Skeletal muscle tissue (tissue), 4 donors: ENCODE data around the gene E2F2. TPM values are rescaled to one million over a fixed set of nuclear protein-coding genes. Genes with fewer than 3 reads are reported as not detected.
A peak's percentile ranks its signal among the peaks of the same experiment; 100 is the strongest.

Experiments
- H3K27ac ChIP-seq: one replicate; pipeline ENCODE4 v1.7.0; 2013; ENCODE audit warnings: mild to moderate bottlenecking, low read depth, low read length, inconsistent platforms
- H3K27me3 ChIP-seq, 3 donors: one replicate each; pipeline ENCODE4 v1.7.0; 2013; ENCODE audit warnings: low read length in 3 of 3; ENCODE audit not compliant: control insufficient read depth in 3 of 3, insufficient read depth in 3 of 3
- H3K36me3 ChIP-seq, 3 donors: one replicate each; pipeline ENCODE4 v1.7.0; 2013; ENCODE audit warnings: low read length in 3 of 3; ENCODE audit not compliant: control insufficient read depth in 3 of 3, insufficient read depth in 3 of 3
- H3K4me1 ChIP-seq, 3 donors: one replicate each; pipeline ENCODE4 v1.7.0; 2013; ENCODE audit warnings: low read length in 3 of 3, mild to moderate bottlenecking in 3 of 3; ENCODE audit not compliant: control insufficient read depth in 3 of 3, insufficient read depth in 3 of 3
- H3K4me3 ChIP-seq, 3 donors: one replicate each; pipeline ENCODE4 v1.7.0; 2013; ENCODE audit warnings: low read length in 3 of 3
- H3K9ac ChIP-seq, 3 donors: one replicate each; pipeline ENCODE4 v1.7.0; 2013; ENCODE audit warnings: low read length in 3 of 3, mild to moderate bottlenecking in 3 of 3, moderate library complexity in 2 of 3, low read depth in 1 of 3
- H3K9me3 ChIP-seq, 3 donors: one replicate each; pipeline ENCODE4 v1.7.0; 2013; ENCODE audit warnings: low read length in 3 of 3; ENCODE audit not compliant: control insufficient read depth in 3 of 3
- total RNA-seq: library from RNA; depleted of rRNA; stranded (reverse); fragments of >200 nt; gene quantifications from one replicate; pipeline ENCODE4 v1.2.3, GENCODE V29; 2014
- donor health status: Osteomylitis.

The E2F2 gene
- total RNA-seq, 1 donor from 2014 or later, result 5.7 TPM

DNA sequence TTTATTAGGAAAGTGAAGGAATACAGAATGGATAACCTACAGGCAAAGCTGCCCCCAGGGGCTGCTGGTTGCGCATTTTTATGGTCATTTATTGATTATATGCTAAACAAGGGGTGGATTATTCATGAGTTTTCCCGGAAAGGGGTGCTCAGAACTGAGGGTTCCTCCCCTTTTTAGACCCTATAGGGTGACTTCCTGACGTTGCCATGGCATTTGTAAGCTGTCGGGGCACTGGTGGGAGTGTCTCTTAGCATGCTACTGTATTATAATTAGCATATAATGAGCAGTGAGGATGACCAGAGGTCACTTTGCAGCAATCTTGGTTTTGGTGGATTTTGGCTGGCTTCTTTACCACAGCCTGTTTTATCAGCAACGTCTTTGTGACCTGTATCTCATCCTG lies 41.2 kb downstream of the E2F2 start:
- H3K4me1 ChIP-seq, result peaks cover under 1 to 12% (median 6%) of the 10 kb centered on the region in 3 donors
- no peaks in the 10 kb centered on the region for H3K27me3 ChIP-seq
- no peak overlapping the region for H3K27ac ChIP-seq
- H3K36me3 ChIP-seq, result no peaks in the 10 kb centered on the region
- no peaks in the 10 kb centered on the region for H3K9me3 ChIP-seq
- no peak overlapping the region for H3K4me3 ChIP-seq
- no peak overlapping the region for H3K9ac ChIP-seq

DNA sequence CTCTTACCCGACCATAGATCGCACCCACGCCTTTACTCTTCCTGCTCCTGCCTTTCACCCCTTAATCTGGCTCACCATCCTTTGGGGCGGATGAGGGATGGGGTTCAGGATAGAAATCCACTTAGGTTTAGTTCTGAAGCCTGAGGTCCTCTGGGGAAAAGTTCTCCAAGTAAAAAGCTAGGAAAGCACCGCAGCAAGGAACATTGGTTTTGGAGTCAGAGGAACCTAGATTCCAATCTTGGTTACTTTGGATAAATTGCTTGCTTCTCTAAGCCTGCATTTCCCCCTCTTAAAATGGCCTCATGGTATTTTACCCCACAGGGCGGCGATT lies 46.1 kb downstream of the E2F2 start:
- H3K36me3 ChIP-seq, result no peaks in the 10 kb centered on the region
- peak overlapping the region; percentile 46 to 76 (median 76) for H3K4me3 ChIP-seq
- H3K27me3 ChIP-seq, result no peaks in the 10 kb centered on the region
- no peaks in the 10 kb centered on the region for H3K9me3 ChIP-seq
- peaks cover 38 to 44% (median 39%) of the 10 kb centered on the region in 3 donors for H3K4me1 ChIP-seq
- H3K27ac ChIP-seq, result peak overlapping the region; percentile 65
- H3K9ac ChIP-seq, result peak overlapping the region in 2 of 3 donors; percentile 30 to 45

DNA sequence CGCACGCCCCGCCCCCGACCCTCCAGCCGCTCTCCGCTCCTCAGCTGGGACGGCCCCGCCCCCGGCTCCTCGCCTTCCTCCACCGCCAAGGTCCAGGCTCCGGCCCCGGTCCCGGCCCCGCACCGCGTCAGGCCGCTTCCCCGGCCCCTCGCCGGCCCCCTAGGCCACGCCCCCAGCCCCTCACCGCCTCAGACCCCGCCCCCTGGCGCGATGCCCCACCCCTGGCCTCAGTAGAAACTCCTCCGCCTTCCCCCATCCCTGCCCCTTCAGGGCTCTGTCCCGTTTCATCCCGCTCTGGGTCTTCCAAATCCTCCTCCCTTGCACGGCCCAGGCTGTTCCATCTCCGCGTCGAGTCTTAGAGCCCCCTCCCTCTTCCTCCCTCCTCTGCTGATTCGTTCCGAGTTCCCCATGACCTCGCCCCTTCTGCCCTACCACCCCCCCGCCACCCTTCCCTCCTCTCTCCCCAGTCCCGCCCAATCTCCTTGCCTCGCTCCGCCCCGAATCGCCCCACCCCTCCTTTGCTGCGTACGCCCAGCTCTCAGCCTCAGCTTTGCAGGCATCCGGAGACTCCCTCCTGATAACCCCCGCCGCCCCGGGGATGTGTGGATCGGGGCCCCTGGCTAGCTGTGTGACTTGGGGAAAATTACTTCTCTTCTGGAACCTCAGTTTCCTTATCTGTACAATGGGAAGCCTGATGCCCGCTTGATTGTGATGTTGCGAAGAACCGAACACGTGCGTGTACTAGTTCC lies 46.6 kb downstream of the E2F2 start:
- peaks cover 43 to 49% (median 44%) of the 10 kb centered on the region in 3 donors for H3K4me1 ChIP-seq
- no peaks in the 10 kb centered on the region for H3K9me3 ChIP-seq
- H3K36me3 ChIP-seq, result no peaks in the 10 kb centered on the region
- H3K9ac ChIP-seq, result peak overlapping the region in 2 of 3 donors; percentile 11 to 45
- no peaks in the 10 kb centered on the region for H3K27me3 ChIP-seq
- H3K27ac ChIP-seq, result peak overlapping the region; percentile 65
- H3K4me3 ChIP-seq, result peak overlapping the region; percentile 76 to 81 (median 77)

DNA sequence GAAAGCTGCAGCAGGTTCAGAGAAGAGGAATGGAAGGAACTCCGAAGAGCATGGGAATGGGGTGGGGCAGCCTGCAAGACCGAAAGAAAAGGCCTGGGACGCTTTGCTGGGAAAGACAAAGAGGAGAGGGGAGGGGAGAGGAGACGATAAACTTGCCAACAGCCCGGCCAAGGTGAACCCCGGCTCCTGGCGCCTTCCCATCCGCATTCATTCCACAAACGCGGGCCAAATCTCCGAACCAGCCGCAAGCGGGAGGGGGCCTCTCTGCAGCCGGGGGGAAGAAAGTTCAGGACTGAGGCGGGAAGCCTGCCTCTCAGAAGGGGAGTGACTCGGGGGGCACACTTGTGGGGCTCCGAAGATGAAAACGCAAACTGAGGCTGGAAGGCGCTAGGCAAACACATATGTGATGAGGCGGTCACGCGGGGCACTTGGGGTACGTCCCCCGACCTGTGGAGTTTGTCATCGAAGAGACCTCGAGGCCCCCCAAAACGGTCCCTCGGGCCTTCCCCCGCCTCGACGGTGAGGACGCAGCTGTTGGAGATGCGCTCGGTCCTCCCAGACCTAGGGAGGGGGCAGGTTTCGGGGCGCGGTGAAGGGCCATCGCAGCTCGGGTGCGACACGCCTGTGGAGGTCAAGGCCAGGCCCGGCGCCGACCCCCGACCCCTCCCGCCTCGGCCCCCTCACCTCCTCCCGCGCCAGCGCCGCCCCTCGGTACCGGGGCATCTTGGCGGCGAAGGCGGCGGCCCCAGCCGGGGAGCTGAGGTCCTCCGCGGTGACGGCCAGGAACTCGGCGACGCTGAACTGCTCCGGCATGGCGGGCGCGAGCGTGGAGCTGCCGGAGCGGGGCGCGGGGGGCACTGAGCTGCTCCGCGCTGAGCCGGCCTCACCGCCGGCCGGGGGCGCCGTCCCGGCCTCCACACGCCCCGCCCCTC lies 47.4 kb downstream of the E2F2 start, which contains the start of gene ASAP3:
TSS of gene ASAP3 (minus strand) at position 859 of the 932 bp plus-strand sequence. CDS start at position 813, 46 bp downstream.
- peak within 1 kb of the TSS; percentile 79 for H3K27ac ChIP-seq
- no peaks in the 10 kb centered on the region for H3K27me3 ChIP-seq
- H3K9me3 ChIP-seq, result no peaks in the 10 kb centered on the region
- no peaks in the 10 kb centered on the region for H3K36me3 ChIP-seq
- H3K4me3 ChIP-seq, result peak within 1 kb of the TSS; percentile 77 to 85 (median 81)
- H3K9ac ChIP-seq, result peak within 1 kb of the TSS; percentile 65 to 82 (median 80)
- peaks cover 49 to 53% (median 51%) of the 10 kb centered on the region in 3 donors for H3K4me1 ChIP-seq

DNA sequence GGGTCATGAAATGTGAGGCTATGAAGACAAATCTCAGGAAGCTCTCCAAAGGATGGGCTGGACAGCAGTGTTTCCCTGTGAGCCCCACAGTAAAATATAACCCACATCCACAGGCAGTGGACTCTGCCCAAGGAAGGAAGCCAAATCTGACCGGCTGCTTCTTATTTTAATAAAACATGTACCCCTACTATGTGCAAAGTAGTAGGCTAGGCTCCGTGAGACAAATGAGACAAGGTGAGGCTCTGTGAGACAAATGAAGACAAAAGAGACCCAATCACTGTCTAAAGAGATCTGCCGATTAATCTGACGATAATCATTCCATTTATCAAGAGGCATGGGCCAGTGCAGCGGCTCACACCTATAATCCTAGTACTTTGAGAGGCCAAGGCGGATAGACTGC lies 49.1 kb downstream of the E2F2 start:
- Histone ChIP-seq H3K36me3 (no peaks in the 10 kb centered on the region), H3K9ac (peak overlapping the region in 1 of 3 donors; percentile 49), H3K4me1 (peaks cover 50 to 56% (median 56%) of the 10 kb centered on the region in 3 donors), H3K9me3 (no peaks in the 10 kb centered on the region), H3K4me3 (peak overlapping the region in 1 of 3 donors; percentile 25), H3K27ac (peak overlapping the region; percentile 79), H3K27me3 (no peaks in the 10 kb centered on the region)

DNA sequence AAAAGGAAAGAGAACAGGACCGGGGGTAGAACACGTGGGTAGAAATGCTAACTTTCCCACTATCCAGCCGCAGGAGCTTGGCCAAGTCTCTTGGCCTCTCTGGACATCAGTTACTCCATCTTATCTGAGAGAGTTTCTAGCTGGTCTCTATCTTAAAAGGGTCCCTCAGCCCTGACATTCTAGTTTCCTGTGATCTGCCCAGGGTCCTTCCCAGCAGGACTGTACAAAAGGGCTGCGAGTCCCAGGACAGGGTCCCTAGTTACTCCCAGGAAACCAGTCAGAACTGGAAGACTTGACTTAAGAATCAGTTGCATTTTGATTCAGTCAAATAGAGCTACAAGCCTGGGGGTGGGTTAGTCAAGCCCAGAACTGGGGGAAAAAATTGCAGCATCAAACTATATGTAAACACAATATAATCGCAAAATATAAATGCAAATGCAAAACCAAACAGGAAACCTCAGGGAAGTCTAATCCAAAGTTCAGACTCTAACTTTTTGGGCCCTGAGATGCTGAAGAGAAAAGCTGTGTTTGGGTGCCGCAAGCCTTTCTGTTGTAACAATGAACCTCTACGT lies 49.9 kb downstream of the E2F2 start:
- H3K36me3 ChIP-seq, result no peaks in the 10 kb centered on the region
- peaks cover 50 to 60% (median 56%) of the 10 kb centered on the region in 3 donors for H3K4me1 ChIP-seq
- peak overlapping the region in 1 of 3 donors; percentile 25 for H3K9ac ChIP-seq
- no peaks in the 10 kb centered on the region for H3K9me3 ChIP-seq
- H3K27ac ChIP-seq, result peak overlapping the region; percentile 79
- no peaks in the 10 kb centered on the region for H3K27me3 ChIP-seq
- peak overlapping the region in 1 of 3 donors; percentile 39 for H3K4me3 ChIP-seq

DNA sequence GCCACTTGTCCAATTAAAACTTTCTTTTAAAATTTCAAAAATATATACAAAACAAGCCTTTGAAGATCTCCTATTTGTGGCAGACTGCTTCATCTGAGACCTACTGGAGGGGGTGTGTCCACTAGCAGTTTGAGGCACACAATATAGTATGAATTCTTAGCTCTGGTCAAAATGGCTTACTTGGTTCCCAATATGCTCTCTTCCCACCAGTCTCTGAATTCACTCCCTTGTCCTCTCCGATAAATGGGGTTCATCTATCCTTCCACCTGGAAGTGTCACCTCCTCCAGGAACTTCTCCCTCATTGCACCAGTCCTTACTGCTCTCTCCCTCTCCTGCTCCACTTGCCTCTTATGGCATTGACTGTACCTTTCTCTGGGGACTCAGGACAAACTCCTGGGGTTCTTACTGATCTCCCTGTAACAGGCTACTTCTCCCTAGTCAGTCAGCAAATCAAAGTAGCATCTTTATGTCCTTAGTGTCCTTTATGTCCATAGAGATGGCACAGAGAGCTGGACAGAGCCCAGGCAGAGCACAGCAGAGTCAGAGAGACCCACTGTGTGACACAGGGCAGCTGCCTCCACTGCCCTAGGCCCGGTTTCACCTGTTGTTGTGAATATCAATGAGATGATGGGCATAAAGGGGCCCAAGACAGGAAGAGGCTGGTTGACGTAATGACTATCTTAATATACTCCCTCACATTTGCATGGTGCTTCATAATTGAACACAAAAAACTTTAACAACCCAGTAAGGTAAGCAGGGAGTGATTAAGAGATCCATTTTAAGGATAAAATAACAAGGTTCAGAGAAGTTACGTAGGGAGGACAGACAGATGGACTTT lies 50.6 kb downstream of the E2F2 start:
- peak overlapping the region in 2 of 3 donors; percentile 25 to 73 for H3K9ac ChIP-seq
- peaks cover 52 to 65% (median 55%) of the 10 kb centered on the region in 3 donors for H3K4me1 ChIP-seq
- H3K27me3 ChIP-seq, result no peaks in the 10 kb centered on the region
- H3K4me3 ChIP-seq, result no peak overlapping the region
- H3K36me3 ChIP-seq, result no peaks in the 10 kb centered on the region
- H3K27ac ChIP-seq, result peak overlapping the region; percentile 79
- H3K9me3 ChIP-seq, result no peaks in the 10 kb centered on the region

DNA sequence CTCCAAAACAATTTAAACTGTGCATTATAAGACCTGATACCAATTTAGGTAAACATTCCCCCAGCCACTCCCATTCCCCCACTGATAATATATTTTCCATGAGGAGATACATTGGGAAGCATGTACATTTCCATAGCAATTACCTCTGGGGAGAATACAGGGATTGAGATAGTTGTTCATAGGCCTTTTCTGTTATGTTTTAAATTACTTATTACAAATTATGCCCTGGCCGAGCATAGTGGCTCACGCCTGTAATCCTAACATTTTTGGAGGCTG lies 51.4 kb downstream of the E2F2 start:
- Histone ChIP-seq H3K27me3 (no peaks in the 10 kb centered on the region), H3K36me3 (no peaks in the 10 kb centered on the region), H3K4me3 (no peak overlapping the region), H3K27ac (peak overlapping the region; percentile 79), H3K9ac (peak overlapping the region; percentile 35 to 73 (median 36)), H3K9me3 (no peaks in the 10 kb centered on the region), H3K4me1 (peaks cover 56 to 66% (median 58%) of the 10 kb centered on the region in 3 donors)

DNA sequence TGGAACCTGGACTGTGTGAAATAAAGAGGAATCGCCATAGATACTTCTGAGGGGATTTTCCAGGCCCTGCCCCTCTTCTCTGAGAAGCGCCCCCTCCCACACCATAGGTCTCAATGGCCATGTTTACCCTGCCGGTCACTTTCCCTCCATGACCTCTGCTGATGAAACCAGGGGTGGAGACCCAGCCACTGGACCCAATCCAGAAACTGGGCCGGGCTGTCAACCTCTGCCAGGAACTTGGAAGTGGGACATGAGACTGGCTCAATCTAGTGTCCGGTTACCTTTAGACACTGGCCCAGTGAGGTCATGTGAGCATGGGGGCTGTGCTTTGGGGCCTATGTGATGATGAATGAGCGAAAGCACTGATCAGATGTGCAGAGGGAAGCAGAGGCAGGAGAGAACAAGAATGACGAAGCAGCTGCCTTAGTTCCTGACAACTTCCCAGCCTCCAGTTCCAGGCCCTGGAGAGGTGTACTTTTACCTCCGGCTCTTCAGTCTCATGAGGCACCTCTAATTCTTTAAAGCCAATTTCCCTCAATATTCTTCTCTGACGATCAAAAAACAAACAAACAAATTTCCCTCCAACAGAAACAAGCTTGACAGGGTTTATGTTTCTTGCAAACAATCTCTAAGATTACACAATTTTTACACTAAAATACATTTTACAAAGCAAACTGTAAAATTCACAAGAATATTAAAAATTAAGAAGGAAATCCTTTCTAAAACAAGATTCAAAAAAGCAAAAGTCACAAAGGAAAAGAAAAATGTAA lies 52.0 kb downstream of the E2F2 start:
- Histone ChIP-seq H3K4me1 (peaks cover 57 to 69% (median 61%) of the 10 kb centered on the region in 3 donors), H3K27ac (peak overlapping the region; percentile 79), H3K36me3 (no peaks in the 10 kb centered on the region), H3K27me3 (no peaks in the 10 kb centered on the region), H3K9me3 (no peaks in the 10 kb centered on the region), H3K9ac (peak overlapping the region; percentile 35 to 73 (median 70)), H3K4me3 (no peak overlapping the region)
